Measurements from ENCODE around the gene NUP93.
"Not testable (repeated sequence)": the region's sequence is repeated elsewhere in the genome, so short reads cannot be mapped to it uniquely, and the experiment has no call there.

NUP93 gene

GRCh38 chr16:56775162-56775561 lies 45.2 kb downstream of the NUP93 start:
- DNase-seq (ENCODE audit: low read depth in 1 of 2, low spot score in 1 of 2) = no peak

GRCh38 chr16:56776562-56776961 lies 46.6 kb downstream of the NUP93 start:
- no peak for DNase-seq (ENCODE audit: low read depth in 1 of 2, low spot score in 1 of 2)

GRCh38 chr16:56777001-56777400 lies 47.1 kb downstream of the NUP93 start:
- DNase-seq (ENCODE audit: low read depth in 1 of 2, low spot score in 1 of 2) = no peak

- no peak for DNase-seq (ENCODE audit: low read depth in 1 of 2, low spot score in 1 of 2)
Observed at GRCh38 chr16:56777482-56777881, 47.6 kb downstream of the NUP93 start.

- no peak for DNase-seq (ENCODE audit: low read depth in 1 of 2, low spot score in 1 of 2)
Observed at GRCh38 chr16:56779906-56780305, 50.0 kb downstream of the NUP93 start.

- no peak for DNase-seq (ENCODE audit: low read depth in 1 of 2, low spot score in 1 of 2)
Observed at GRCh38 chr16:56780646-56781045, 50.7 kb downstream of the NUP93 start.

GRCh38 chr16:56781528-56781961 lies 51.6 kb downstream of the NUP93 start:
- no peak for DNase-seq (ENCODE audit: low read depth in 1 of 2, low spot score in 1 of 2)

GRCh38 chr16:56783344-56783743 lies 53.4 kb downstream of the NUP93 start:
- DNase-seq (ENCODE audit: low read depth in 1 of 2, low spot score in 1 of 2) = no peak

GRCh38 chr16:56785317-56785716 lies 55.4 kb downstream of the NUP93 start:
- no peak for DNase-seq (ENCODE audit: low read depth in 1 of 2, low spot score in 1 of 2)

- no peak for DNase-seq (ENCODE audit: low read depth in 1 of 2, low spot score in 1 of 2)
Observed at GRCh38 chr16:56787167-56787566, 57.2 kb downstream of the NUP93 start.

- DNase-seq (ENCODE audit: low read depth in 1 of 2, low spot score in 1 of 2) = no peak
Observed at GRCh38 chr16:56788435-56788834, 58.5 kb downstream of the NUP93 start.

GRCh38 chr16:56789360-56789759 lies 59.4 kb downstream of the NUP93 start:
- DNase-seq (ENCODE audit: low read depth in 1 of 2, low spot score in 1 of 2) = no peak

GRCh38 chr16:56792967-56793366 lies 63.0 kb downstream of the NUP93 start:
- DNase-seq (ENCODE audit: low read depth in 1 of 2, low spot score in 1 of 2) = no peak

GRCh38 chr16:56793492-56793891 lies 63.6 kb downstream of the NUP93 start:
- no peak for DNase-seq (ENCODE audit: low read depth in 1 of 2, low spot score in 1 of 2)

- DNase-seq (ENCODE audit: low read depth in 1 of 2, low spot score in 1 of 2) = no peak
Observed at GRCh38 chr16:56795011-56795410, 65.1 kb downstream of the NUP93 start.

- DNase-seq (ENCODE audit: low read depth in 1 of 2, low spot score in 1 of 2) = not testable (repeated sequence)
Observed at GRCh38 chr16:56797038-56797437, 67.1 kb downstream of the NUP93 start.

- DNase-seq (ENCODE audit: low read depth in 1 of 2, low spot score in 1 of 2) = no peak
Observed at GRCh38 chr16:56797861-56798260, 67.9 kb downstream of the NUP93 start.

GRCh38 chr16:56798955-56799354 lies 69.0 kb downstream of the NUP93 start:
- DNase-seq (ENCODE audit: low read depth in 1 of 2, low spot score in 1 of 2) = no peak

GRCh38 chr16:56800355-56800754 lies 70.4 kb downstream of the NUP93 start:
- DNase-seq (ENCODE audit: low read depth in 1 of 2, low spot score in 1 of 2) = no peak

- DNase-seq (ENCODE audit: low read depth in 1 of 2, low spot score in 1 of 2) = no peak
Observed at GRCh38 chr16:56801762-56802161, 71.8 kb downstream of the NUP93 start.

GRCh38 chr16:56807011-56807675 lies 77.2 kb downstream of the NUP93 start:
- no peak for DNase-seq (ENCODE audit: low read depth in 1 of 2, low spot score in 1 of 2)

- DNase-seq (ENCODE audit: low read depth in 1 of 2, low spot score in 1 of 2) = not testable (repeated sequence)
Observed at GRCh38 chr16:56807676-56808067, 77.7 kb downstream of the NUP93 start.

GRCh38 chr16:56810954-56811353 lies 81.0 kb downstream of the NUP93 start:
- no peak for DNase-seq (ENCODE audit: low read depth in 1 of 2, low spot score in 1 of 2)
